ENCODE measurements around the gene NINJ2.

Gene NINJ2

GRCh38 chr12:611721-612120 is 51.5 kb downstream of the NINJ2 start:
- no peak for DNase-seq

- no peak for DNase-seq
These were observed 54.3 kb downstream of the NINJ2 start for GRCh38 chr12:608921-609320.

- no peak for DNase-seq
These were observed 54.8 kb downstream of the NINJ2 start for GRCh38 chr12:608413-608812.

- no peak for DNase-seq
These were observed 55.7 kb downstream of the NINJ2 start for GRCh38 chr12:607541-608001.

GRCh38 chr12:604956-605355 is 58.3 kb downstream of the NINJ2 start:
- no peak for DNase-seq

- no peak for DNase-seq
These were observed 60.6 kb downstream of the NINJ2 start for GRCh38 chr12:602700-603068.

- DNase-seq: no peak
These were observed 61.1 kb downstream of the NINJ2 start for GRCh38 chr12:601976-602699.

- no peak for DNase-seq
These were observed 63.5 kb downstream of the NINJ2 start for GRCh38 chr12:599756-600155.

- no peak for DNase-seq
These were observed 65.2 kb downstream of the NINJ2 start for GRCh38 chr12:597926-598568.

GRCh38 chr12:593396-594270 is 69.6 kb downstream of the NINJ2 start:
- DNase-seq: no peak

- DNase-seq: no peak
These were observed 71.2 kb downstream of the NINJ2 start for GRCh38 chr12:592024-592505.

GRCh38 chr12:591167-592023 is 71.8 kb downstream of the NINJ2 start:
- no peak for DNase-seq

- no peak for DNase-seq
These were observed 73.0 kb downstream of the NINJ2 start for GRCh38 chr12:590206-590750.

GRCh38 chr12:588646-589045 is 74.6 kb downstream of the NINJ2 start:
- no peak for DNase-seq

- DNase-seq: no peak
These were observed 75.3 kb downstream of the NINJ2 start for GRCh38 chr12:588024-588322.

- DNase-seq: no peak
These were observed 75.9 kb downstream of the NINJ2 start for GRCh38 chr12:587132-588023.

- DNase-seq: no peak
These were observed 76.8 kb downstream of the NINJ2 start for GRCh38 chr12:586318-587071.

GRCh38 chr12:585062-586061 is 77.9 kb downstream of the NINJ2 start:
- DNase-seq: no peak

- no peak for DNase-seq
These were observed 79.9 kb downstream of the NINJ2 start for GRCh38 chr12:583251-583869.

Measured in activated CD4-positive, alpha-beta T cell treated with anti-CD3 and anti-CD28 coated beads, Interleukin-2, amount 50 U/mL, for 48 hours (primary cell).